OCI-M2 (cell line): Measurements from ENCODE around the gene POC1A.

ENCODE experiments used
- DNase-seq: peaks from one replicate; lab custom pipeline; 2025; ENCODE audit not compliant: unreplicated experiment; lab: John Stamatoyannopoulos, UW

Gene POC1A

DNA sequence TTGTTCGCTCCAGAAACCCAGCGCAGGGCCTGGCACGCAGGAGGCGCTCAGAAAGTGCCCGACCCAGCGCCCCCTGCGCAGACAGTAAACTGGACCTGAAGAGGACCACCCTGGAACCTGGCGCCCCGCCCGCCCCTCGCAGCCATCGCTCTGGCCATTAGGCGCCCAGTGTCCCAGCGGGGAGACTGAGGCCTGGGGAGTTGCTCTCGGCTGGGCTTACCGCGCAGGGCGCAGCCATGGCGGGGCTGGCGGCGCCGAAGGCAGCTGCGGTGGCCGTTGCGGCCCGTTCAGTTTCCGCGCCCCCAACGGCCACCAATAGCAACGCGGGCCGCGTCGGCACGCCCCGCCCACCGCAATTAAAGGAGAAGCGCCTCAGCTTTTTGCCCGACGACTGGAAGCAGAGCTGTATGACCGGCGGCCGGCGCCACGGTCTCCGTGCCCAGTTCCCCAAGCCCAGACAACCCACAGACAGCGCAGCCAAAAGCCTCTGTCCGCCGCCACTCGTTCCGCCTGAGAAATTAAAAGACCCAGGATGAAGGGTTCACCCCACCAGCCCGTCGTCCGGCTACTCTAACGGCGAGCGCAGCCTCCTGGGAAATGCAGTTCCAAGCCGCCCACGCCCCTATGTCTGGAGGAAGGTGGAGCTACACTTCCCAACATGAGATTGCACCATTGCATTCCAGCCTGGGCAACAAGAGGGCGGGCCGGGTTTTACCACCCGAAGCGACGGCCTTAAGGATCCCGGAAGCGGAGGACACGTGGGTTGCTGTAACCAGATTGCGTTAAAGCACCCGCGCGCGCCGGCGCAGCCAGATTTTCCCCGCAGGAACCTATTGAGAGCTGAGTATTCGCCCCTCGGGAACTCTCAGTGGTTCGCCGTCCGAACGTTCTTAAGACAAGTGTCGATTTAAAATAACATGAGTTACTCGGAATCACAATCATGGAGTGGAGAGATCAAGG, at the start of gene POC1A:
POC1A (minus strand) TSS at position 289 of the 960 bp plus-strand sequence; CDS start at position 238, 51 bp downstream.
- peak; percentile 90 for DNase-seq

DNA sequence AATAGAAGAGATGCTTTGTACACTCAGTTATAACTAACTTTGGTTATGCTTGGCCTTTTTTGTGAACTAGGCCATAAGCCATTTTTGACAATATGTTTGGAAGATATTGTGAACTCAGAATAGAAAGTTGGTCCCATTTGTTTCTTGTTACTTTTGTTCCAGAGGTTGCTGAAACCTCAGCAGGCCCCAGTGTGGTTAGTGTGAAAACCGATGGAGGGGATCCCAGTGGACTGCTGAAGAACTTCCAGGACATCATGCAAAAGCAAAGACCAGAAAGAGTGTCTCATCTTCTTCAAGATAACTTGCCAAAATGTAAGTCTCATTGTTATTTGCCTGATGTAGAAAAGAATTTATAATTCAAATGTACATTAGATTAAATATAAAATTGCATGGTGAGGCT, 49.5 kb upstream of the POC1A start:
- DNase-seq = no peak

DNA sequence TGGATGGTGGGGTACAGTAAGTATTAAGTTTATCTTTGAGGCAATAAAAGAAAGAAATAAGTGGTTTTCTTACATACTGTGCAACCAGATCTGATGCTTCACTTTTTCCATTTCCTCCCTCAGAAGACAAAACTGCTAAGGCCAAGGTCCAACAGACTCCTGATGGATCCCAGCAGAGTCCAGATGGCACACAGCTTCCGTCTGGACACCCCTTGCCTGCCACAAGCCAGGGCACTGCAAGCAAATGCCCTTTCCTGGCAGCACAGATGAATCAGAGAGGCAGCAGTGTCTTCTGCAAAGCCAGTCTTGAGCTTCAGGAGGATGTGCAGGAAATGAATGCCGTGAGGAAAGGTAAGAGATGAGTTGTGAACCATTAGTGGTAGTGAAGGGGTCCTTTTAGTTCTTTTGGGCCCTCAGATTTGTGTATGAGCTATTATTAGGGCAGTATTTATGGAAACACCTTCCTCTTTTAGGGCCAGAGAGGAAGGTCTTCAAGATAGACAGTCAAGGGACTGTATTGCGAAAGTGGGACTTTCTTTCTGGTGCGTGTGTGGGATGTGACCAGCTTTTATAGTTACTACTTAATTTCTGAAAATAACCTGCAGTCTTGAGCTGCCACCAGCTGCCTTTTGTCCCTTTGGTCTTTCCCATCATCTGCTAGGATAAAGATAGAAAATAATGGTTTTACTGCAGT, 48.3 kb upstream of the POC1A start:
- no peak for DNase-seq

DNA sequence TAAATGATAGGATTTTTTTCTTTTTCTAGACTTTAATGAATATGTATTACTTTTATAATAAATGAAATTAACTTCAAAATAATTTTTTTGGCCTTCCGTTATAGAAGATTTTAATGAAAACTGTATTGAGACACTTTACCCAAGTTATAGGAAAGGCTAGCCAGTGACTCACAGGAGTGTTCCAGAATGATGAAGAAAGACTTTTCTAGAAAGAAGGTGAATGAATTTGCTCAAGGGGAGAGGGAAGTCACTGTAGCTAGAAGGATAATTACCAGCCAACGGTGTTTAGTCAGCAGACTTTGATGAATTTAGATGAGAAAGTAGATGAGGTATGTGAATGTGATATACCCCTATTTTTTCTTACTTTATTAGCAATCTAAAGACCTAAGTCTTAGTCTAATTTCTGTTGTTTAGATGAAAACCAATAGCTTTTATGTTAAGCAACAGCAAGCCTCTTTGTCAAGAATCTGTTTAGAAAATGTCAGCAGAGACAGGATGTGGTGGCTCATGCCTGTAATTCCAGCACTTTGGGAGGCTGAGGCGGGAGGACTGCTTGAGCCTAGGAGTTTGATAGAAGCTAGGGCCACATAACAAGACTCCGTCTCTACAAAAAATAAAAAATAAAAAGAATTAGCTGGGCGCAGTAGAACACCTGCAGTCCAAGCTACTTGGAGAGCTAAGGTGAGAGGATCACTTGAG, 46.9 kb upstream of the POC1A start:
- no peak for DNase-seq

DNA sequence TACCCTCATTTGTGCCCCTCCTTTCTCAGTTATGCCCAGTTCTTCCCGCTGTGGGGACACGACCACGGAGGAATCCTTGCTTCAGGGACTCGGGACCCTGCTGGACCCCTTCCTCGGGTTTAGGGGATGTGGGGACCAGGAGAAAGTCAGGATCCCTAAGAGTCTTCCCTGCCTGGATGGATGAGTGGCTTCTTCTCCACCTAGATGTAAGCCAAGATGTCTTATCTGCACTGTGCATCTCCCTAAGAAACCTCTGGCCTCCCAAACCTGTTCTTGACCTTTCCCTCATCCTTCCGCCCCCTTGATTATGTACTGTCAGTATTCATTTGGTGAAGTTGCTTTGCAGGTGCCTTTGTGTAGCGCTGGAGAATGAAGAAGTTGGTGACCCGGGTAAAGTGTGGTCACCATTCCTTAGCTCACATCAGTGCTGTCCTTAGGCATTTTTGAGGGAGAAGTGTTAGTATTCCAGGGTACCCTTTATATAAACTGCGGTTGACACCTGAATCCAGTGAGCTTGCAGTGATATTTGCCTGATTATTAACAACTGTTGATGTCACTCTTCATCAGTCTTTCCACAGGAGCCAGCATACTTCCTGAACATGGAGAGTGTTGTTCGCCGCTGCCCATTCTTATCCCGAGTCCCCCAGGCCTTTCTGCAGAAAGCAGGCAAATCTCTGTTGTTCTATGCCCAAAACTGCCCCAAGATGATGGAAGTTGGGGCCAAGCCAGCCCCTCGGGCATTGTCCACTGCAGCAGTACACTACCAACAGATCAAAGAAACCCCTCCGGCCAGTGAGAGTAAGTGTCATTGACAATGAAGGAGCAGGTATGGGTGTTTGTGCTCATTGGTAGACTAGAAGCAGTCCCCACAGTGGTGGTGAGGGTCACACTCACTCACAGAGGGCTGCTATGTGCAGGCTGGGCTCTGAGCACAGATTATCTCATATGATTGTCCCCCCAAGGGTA, 44.7 kb upstream of the POC1A start:
- DNase-seq = no peak

DNA sequence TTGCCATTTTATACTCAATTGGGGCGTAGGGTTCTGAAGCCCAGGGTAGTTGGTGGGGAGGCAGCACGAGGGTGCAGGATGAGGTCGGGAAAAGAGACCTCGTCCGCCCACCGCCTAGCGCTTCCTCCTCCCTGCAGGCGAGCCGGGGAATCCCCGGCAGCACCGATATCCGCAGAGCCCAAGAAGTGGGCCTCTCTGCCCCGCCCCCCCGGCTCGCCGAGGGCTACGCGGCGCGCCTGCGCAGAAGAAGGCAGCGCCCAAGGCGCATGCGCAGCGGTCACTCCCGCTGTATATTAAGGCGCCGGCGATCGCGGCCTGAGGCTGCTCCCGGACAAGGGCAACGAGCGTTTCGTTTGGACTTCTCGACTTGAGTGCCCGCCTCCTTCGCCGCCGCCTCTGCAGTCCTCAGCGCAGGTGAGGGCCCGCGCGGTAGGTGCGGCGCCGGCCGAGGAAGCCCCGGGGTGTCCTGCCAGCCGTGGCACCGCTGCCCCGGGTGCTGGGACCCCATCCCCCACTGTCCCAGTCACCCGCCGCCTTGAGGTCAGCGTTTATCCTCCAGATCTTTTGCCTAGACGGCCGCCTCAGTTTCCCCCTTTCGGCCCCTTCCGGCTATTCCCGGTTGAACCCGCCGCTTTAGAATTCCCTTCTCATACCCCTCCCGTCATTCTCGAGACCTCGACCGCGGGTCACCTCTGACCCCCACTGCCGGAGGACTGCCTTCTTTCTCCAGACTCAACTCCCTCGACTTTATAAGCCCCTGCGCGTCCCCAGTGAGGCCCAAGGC, 43.8 kb upstream of the POC1A start, which contains the start of gene ALAS1:
ALAS1 (plus strand) TSS at position 319 of the 784 bp plus-strand sequence. CDS start 1,082 bp downstream, outside the sequence.
- peak; percentile 64 for DNase-seq

DNA sequence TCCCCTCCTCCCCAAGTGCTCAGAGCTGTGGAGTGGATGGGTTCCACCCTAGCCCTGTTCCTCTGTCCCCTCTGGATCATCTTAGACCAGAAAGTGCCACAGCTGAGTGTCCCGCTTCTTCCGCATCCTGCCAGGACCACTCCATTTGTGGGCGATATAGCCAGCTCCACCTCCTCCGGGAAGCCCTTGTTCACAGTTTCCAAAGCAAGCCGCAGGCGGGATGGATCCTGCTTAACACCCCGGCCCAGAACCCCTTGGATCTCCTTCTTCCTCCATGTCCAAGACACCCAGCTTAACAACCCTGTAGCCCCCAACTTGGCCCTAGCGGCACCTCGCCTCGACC, 43.2 kb upstream of the POC1A start:
- DNase-seq = no peak

DNA sequence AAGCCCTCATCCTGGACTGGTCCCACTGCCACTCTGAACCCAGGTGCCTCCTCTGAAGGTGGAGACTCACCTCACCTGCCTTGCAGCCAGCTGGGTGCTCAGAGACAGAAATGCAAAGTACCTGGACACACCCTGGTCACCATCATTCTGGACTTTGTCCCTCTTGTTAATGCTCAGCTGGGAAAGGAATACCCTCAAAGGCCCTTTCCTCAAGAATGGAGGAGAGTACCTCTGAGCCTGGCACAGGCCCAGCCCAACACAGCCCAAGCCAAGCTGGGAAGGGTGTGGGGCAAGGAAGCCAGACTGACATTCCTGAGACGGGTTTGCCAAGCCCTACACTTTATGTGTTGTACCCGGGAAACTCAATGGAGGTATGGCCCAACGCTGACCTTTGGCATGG, 42.8 kb upstream of the POC1A start:
- no peak for DNase-seq

DNA sequence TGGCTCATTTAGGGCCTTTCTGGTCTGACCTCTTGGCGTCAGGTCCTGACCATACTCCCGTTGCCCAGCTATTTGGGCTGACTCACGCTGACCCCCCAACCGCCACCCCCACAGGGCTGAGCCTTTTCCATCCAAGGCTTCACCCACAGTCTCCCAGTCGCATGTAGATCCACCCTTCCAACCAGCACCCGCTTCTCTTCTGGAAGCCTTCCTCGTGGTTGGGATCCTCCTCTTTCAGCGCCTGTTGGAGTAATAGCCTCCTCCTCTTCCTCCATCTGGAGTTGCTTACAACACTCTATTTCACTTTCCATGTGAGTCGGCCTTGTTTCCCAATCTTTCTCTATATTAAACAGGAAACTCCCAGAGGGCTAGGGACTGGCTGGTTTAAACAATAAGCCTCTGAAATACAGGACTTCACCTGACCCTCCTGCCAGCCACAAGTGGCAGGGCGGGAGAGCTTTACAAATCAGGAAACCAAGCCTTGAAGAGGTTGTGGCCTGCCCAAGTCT, 41.7 kb upstream of the POC1A start:
- no peak for DNase-seq

DNA sequence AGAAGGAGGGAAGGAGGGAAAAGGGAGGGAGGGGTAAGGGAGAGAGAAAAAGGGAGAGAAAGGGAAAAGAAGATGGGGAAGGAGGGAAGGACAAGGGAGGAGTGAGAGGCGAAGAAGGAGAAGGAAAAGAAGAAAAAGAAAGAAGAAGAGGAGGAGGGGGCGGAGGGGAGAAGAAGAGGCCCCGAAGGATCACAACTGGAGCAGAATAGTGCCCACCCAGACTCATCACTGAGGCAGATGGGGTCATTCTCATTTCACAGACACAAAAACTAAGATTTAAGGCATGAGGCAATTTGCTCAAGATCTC, 41.0 kb upstream of the POC1A start:
- no peak for DNase-seq

DNA sequence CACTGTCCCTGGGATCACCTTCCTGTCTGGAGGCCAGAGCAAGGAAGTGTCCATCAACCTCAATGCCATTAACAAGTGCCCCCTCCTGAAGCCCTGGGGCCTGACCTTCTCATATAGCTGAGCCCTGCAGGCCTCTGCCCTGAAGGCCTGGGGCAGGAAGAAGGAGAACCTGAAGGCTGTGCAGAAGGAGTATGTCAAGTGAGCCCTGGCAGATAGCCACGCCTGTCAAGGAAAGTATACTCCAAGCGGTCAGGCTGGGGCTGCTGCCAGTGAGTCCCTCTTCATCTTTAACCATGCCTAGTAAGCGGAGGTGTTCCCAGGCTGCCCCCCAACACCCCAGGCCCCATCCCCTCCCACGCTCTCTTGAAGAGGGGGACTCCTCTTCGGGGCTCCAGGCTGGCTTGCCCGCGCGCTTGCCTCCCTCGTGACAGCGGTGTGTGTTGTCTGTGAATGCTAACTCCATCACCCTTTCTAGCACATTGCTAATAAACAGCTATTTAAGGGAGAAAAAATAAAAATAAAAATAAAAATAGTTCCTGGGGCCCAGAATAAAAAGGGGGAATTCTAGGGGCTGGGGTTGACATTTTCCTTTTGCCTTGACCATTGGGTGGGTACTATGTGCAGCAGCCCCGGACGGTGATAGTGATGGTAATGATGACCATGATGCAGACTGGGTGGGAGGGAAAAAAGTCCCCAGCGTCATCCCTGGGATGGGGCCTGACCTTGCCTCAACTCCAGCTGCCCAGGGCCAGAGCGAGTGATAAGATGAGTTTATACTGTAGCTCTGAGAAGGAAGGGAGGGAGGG, 40.5 kb upstream of the POC1A start:
- DNase-seq = no peak

DNA sequence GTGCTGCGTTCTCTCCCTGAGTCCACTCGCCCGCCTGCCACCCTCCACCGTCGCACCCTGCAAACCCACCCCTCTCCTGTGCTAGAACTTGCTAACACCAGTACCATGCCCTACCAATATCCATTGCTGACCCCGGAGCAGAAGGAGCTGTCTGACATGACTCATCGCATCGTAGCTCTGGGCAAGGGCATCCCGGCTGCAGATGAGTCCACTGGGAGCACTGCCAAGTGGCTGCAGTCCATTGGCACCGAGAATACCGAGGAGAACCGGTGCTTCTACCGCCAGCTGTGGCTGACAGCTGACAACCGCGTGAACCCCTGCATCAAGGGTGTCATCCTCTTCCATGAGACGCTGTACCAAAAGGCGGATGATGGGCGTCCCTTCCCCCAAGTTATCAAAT, 38.8 kb upstream of the POC1A start:
- DNase-seq = no peak

DNA sequence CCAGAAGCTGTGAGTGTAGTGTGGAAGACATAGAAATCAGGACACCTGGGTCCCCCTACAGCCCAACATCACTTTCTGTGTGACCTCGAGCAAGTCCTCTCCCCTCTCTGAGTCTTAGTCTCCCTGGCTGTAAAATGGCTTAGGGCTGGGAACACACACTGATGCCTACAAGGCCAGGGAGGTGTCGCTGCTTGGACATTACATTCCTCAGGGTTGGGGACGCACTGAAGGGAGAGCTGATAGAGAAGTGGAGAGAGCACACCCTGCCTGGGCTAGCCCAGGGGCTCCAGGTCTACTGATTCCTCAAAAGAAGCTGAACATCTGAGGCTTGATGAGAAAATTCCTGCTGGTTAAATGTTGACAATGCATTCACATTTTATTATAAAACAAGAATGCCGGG, 37.4 kb upstream of the POC1A start:
- DNase-seq = no peak

DNA sequence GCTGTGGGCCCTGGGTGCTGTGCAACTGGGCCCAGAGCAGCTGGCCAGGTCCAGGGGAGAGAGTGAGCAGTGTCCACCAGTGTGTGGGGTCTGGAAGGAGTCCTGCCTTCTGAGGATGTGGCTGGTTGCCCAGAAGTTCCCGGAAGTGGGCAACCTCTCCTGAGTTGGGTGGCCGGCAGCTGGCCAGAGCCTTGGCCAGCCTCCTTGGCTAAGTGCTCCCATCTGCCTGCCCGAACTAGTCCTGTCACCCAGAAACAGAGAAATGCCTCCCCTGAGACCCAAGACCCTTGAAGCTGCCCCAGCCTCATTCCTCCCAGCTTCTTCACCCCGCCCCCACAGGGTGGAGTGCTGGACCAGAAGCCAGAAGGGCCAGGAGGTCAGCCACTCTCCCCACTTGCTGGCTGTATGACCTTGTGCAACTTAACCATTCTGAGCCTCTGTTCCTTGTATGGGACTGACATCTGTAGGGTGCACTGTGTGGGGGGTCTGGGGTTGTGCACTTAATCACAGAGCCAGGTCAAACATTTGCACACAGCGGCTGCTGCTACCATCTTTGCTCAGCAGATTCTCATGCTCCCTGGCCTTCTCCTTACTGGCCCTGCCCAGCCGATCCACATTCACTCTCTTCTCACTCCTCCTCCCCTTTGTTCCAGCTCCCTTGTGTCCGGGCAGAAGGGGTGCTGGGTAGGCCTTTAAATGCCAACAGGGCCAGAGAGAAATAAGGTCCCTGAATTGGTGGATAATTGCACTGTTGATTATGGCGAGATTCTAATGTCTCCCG, 36.3 kb upstream of the POC1A start:
- DNase-seq = no peak

DNA sequence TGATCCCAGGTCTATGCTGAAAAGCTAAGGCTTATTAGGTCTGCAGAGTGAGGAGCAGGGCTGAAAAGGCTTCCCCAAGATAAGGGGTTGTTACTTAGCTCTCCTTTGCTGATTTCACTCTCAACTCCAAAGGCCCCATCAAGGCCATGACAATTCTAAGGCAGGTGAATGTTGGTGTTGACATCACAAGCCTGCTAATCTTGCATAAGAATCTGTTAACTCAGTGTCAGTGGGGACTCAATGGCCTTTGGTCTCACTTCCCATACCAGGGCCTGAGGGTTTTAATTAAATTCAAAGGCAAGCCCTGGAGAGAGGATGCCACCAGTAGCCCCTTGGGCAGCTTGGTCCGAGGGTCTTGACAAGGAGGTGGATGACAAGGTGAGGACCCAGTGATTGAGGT, 34.3 kb upstream of the POC1A start:
- no peak for DNase-seq

DNA sequence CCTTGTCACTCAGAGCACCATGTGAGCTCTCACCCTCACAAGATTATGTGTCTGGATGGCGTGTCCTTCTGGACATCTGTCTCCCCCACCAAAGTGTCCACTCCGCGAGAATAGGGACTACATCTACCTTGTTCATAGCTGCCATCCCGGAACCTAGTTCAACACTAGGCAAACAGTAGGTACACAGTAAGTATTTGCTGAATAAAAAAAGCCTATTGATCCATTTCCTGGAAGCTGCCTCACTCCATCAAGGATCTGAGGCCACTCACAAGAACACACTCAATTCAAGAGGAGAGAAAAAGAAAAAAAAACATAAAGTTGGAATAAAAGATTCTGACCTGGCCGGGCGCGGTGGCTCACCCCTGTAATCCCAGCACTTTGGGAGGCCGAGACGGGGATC, 32.5 kb upstream of the POC1A start:
- no peak for DNase-seq

DNA sequence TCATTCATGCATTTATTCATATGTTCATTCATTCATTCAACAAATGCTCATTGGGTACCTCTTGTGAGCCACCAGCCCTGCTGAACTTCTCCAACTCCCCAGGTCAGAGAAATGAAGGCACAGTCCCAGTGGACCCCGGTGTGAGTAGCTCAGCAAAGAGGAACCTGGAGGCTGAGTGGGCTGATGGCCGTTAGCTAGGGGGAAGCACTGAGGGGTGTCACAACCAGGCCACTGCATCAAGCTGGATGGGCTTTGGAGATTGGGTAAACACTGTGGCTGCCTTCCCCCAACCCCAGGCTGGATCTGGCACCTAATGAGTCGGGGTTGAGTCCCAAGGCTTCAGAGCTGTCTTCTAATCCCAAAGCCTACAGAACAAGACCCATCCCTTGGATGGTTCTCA, 31.6 kb upstream of the POC1A start:
- DNase-seq = no peak

DNA sequence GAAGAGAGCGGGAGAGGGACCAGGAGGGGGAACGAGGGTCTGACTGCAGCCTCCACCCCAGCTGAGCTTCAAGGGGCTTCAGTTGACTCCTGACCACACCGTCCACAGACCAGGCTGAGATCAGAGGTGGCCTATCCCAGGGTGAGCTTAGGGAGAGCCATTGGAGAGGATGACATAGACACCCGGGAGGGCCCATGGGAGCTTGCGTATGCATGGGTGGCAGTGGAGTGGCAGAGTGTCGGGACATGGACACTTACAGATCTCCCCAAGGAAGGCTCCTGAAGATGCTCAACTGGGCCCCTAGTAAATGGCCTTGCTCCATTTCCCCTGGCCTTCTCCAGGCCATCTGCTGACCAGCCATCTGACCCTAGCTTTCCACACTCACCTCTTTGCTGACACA, 31.1 kb upstream of the POC1A start:
- no peak for DNase-seq
